ENCODE data around the gene TCEA2. TPM values are rescaled to one million over a fixed set of nuclear protein-coding genes. Genes with fewer than 3 reads are reported as not detected.
A peak's percentile ranks its signal among the peaks of the same experiment; 100 is the strongest.

Gene TCEA2
- total and polyA plus RNA-seq, 9 of the 15 experiments (the other 6 are each of a cell fraction or from before 2014, with no cell fraction given), result 1.4 to 28.7 (median 5.4) TPM

GRCh38 chr20:64119681-64120341 is 56.8 kb downstream of the TCEA2 start:
- no TSS peak for BruUV-seq (replicated peaks)
- Histone ChIP-seq H3K9ac (ENCODE audit: insufficient read depth in 1 of 2, low read depth in 2 of 2, low read length in 2 of 2) (peak overlapping the region; percentile 4 to 68; a peak in 1 of 4 replicates), H3K9me1 (ENCODE audit: control insufficient read depth, insufficient read depth, low read length) (no peaks in the 10 kb centered on the region), H3K4me3 (no peak overlapping the region), H3K79me2 (ENCODE audit: control insufficient read depth, insufficient read depth, low read length) (no peaks in the 10 kb centered on the region), H3K4me2 (ENCODE audit: insufficient read depth, low read length) (0 out of 2 replicates have a peak overlapping the region, but pooled peaks have one; percentile 27), H3K9me3 (replicated peaks; ENCODE audit: control insufficient read depth, insufficient read depth, low read depth, low read length) (no peaks in the 10 kb centered on the region), H4K20me1 (replicated peaks; ENCODE audit: control insufficient read depth, insufficient read depth, low read length) (peaks cover 12% of the 10 kb centered on the region; the same call in 1 of the 2 replicates), H3K27ac (ENCODE audit: extremely low read depth, low read depth, low read length) (no peak overlapping the region), H2AFZ (ENCODE audit: low read depth, low read length) (peak overlapping the region; percentile 86), H3K27me3 (ENCODE audit: control insufficient read depth in 2 of 2, insufficient read depth in 2 of 2, low read length in 2 of 2) (peaks cover 0 to 27% of the 10 kb centered on the region in 2 experiments; a peak in 3 of 5 replicates), H3K36me3 (ENCODE audit: control insufficient read depth, insufficient read depth, low read length) (no peaks in the 10 kb centered on the region), H3K4me1 (replicated peaks in 1 of 2; ENCODE audit: control insufficient read depth in 2 of 2, insufficient read depth in 2 of 2, low read length in 2 of 2) (peaks cover 3 to 22% of the 10 kb centered on the region in 2 experiments; a peak in 2 of 5 replicates)
- FAIRE-seq, result peak; percentile 69
- WGBS (ENCODE audit: insufficient coverage, low coverage, missing lambda C conversion rate), result 45% methylated on average over 13 of the region's 14 CpGs
- CTCF ChIA-PET (ENCODE audit: low intra/inter-chr PET ratio), result interaction anchor here (1.7 to 2.3 kb wide), 2 partner anchors 37 to 81 kb away, joined by 14 to 16 read pairs; partner anchors contain the start of gene LKAAEAR1
- in situ Hi-C loops (cut with MboI), result no loop called here
- peak; percentile 51 for ATAC-seq
- POLR2A ChIA-PET, result no interaction called here
- intact Hi-C loops (cut with micrococcal nuclease), result loop anchor here (1.0 to 5.0 kb wide), 2 partner anchors 37 to 83 kb away; partner anchors contain the start of gene C20orf204
- no peak for DNase-seq (ENCODE audit: extremely low read depth in 1 of 4, low spot score in 3 of 4)
- TF ChIP-seq EZH2 (IDR thresholded peaks at IDR 0.05; ENCODE audit: borderline replicate concordance, low read depth, low read length) (no peak), GTF2A2 (tag; IDR thresholded peaks at IDR 0.05) (no peak), HDAC6 (IDR thresholded peaks at IDR 0.05; ENCODE audit: low read depth, low read length) (no peak), RERE (CRISPR knock-in tag; IDR thresholded peaks at IDR 0.05; ENCODE audit: borderline replicate concordance) (no peak), RBM25 (IDR thresholded peaks at IDR 0.05; ENCODE audit: low read depth, low read length, severe bottlenecking) (peak; percentile 79), IRF1 (CRISPR knock-in tag; IDR thresholded peaks at IDR 0.05; ENCODE audit: borderline replicate concordance) (no peak), DPF2 (IDR thresholded peaks at IDR 0.05) (no peak), FOXP1 (CRISPR knock-in tag; IDR thresholded peaks at IDR 0.05) (no peak), CLOCK (CRISPR knock-in tag; IDR thresholded peaks at IDR 0.05; ENCODE audit: borderline replicate concordance) (no peak), RBM39 (optimal IDR thresholded peaks at IDR 0.05; ENCODE audit: low read depth, low read length) (no peak)
- TF ChIP-seq, protein P1, sequence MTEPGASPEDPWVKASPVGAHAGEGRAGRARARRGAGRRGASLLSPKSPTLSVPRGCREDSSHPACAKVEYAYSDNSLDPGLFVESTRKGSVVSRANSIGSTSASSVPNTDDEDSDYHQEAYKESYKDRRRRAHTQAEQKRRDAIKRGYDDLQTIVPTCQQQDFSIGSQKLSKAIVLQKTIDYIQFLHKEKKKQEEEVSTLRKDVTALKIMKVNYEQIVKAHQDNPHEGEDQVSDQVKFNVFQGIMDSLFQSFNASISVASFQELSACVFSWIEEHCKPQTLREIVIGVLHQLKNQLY (CRISPR knock-in tag; conservative IDR thresholded peaks at IDR 0.05), result no peak
